Epithelial cell of proximal tubule (primary cell): ENCODE results near the gene DNAJC16. TPM values are rescaled to one million over a fixed set of nuclear protein-coding genes. Genes with fewer than 3 reads are reported as not detected.

Experiments
- DNase-seq: peaks from one replicate; pipeline ENCODE4 v3.0.0-alpha.2; 2011; ENCODE audit warnings: low read depth
- H3K4me3 ChIP-seq: 2 replicates; pipeline ENCODE4 v1.5.1; 2011; ENCODE audit warnings: low read depth, mild to moderate bottlenecking, low read length
- total RNA-seq: library from RNA; depleted of rRNA; stranded (reverse); fragments of >200 nt; gene quantifications from 2 replicates; pipeline ENCODE4 v1.2.3, GENCODE V29; 2015
- TF ChIP-seq, protein P1 (sequence below): conservative IDR thresholded peaks from 2 replicates; pipeline ENCODE4 v1.5.1; 2012; ENCODE audit warnings: low read depth, mild to moderate bottlenecking, low read length

The DNAJC16 gene
- total RNA-seq, 1 donor from 2014 or later: 13.5 TPM

DNA sequence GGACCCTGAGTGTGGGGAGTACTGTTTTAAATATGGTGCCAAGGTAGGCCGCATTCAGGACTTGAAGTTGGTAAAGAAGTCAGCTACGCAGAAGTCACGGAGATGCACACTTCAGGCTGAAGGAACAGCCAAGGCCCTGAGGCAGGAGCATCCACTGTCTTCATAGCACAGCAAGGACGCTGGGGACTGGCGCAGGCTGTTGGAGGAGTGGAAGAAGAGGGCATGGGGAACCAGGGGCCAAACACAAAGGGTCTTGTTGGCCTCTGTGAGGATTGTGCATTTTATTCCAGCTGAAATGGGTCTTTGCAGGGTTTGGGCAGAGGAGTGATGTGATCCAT is 16.6 kb downstream of the DNAJC16 start:
- TF ChIP-seq, protein P1, sequence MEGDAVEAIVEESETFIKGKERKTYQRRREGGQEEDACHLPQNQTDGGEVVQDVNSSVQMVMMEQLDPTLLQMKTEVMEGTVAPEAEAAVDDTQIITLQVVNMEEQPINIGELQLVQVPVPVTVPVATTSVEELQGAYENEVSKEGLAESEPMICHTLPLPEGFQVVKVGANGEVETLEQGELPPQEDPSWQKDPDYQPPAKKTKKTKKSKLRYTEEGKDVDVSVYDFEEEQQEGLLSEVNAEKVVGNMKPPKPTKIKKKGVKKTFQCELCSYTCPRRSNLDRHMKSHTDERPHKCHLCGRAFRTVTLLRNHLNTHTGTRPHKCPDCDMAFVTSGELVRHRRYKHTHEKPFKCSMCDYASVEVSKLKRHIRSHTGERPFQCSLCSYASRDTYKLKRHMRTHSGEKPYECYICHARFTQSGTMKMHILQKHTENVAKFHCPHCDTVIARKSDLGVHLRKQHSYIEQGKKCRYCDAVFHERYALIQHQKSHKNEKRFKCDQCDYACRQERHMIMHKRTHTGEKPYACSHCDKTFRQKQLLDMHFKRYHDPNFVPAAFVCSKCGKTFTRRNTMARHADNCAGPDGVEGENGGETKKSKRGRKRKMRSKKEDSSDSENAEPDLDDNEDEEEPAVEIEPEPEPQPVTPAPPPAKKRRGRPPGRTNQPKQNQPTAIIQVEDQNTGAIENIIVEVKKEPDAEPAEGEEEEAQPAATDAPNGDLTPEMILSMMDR: no peak
- no peak overlapping the region for H3K4me3 ChIP-seq
- no peak for DNase-seq

DNA sequence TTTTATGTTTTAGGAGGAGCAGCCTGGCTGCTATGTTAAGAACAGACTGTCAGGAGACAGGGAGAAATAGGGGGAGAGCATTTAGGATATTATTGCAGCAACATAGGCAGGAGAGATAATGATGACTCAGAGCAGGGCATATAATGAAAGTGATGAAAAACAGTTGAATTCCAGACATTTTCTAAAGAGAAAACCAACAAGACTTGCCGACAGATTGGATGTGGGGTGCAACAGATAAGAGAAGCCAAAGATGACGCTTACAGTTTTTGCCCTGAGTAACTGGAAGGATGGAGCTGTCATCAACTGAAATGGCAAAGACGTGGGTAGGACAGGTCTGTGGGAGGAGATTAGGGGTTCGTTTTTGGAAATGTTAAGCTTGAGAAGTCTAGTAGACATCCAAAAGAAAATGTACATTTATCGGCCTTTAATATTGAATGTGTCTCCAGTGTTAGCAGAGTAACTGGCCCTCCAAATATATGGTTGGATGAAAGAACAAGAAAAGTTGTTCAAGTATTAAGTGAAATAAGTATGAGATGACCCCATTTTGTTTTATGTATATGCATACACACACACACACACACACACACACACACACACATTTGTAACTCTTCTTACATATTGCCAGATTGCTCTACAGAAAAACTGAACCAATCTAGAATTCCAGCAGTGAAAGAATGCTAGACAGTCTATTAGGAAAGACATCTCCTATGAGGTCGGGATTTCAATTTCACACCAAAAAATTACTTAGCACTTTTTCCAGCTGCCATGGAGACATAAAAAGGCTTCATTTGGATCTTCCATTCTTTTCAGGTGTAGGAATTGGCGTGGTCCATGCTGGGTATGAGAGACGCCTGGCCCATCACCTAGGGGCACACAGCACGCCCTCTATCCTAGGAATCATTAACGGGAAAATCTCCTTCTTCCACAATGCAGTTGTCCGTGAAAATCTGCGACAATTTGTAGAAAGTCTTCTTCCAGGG is 17.2 kb downstream of the DNAJC16 start:
- TF ChIP-seq, protein P1: no peak
- no peak for DNase-seq
- no peak overlapping the region for H3K4me3 ChIP-seq

DNA sequence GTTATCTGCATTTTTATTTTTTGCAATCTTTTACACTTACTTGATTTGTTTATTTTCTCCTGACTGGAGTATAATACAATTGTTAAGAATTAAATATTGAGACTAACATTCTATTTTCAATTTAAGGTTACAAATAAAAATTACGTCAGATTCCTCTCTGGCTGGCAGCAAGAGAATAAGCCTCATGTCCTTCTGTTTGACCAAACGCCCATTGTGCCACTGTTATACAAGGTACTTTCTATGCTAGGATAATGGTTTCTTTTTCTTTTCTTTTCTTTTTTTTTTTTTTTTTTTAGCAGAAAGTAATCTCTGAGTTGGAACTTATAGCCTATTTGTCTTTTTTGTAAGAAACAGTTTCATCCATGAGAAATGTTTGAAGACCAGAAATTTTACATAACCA is 20.0 kb downstream of the DNAJC16 start:
- DNase-seq: no peak
- no peak overlapping the region for H3K4me3 ChIP-seq
- TF ChIP-seq, protein P1: no peak

DNA sequence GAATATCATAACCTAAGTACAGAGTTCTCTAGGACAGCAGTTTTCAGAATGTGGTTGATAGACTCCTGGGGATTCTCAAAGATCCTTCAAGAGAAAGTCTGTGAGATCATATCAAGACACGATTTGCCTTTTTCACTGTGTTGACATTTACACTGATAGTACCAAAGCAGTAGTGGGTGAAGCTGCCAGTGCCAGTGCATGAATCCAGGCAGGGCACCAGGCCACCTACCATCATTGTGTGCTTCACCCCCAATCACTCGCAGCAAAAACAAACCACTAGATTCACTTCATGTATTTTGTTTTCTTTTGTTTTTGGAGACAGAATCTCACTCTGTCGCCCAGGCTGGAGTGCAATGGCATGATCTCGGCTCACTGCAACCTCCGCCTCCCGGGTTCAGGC is 23.9 kb downstream of the DNAJC16 start:
- TF ChIP-seq, protein P1: no peak

DNA sequence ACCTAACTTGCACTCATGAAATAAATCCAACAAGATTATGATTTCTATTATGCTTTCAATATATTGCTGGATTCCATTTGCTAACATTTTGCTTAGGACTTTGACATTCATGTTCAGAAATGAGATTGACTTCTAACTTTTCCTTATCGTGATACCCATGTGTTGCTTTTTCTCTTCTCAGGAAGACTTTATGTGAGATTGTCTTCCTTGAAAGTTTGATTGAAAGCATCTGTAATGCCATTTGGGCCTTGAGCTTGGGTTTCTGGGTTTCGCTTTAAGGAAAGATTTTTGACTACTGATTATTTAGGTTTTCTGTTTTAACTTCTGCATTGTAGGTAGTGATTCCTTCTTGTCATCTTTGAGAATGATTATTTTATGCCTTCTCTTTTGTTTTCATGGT is 30.4 kb downstream of the DNAJC16 start:
- TF ChIP-seq, protein P1: no peak
- no peak for DNase-seq
- H3K4me3 ChIP-seq: no peak overlapping the region

More for the DNA sequence above, 23.9 kb downstream of the DNAJC16 start:
- DNase-seq: no peak
- no peak overlapping the region for H3K4me3 ChIP-seq

DNA sequence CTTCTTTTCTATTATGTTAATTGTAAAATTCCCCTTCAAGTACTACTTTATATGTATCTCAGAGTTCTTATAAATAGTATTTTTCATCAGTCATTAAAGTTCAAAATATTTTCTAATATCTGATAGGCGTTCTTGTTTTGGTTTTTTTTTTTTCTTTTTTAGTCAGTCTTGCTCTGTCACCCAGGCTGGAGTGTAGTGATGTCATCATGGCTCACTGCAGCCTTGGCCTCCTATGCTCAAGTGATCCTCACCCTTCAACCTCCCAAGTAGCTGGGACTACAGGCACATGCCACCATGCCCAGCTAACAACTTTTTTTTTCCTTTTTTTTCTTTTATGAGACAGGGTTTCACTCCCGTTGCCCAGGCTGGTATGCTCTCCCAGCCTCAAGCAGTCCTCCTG is 30.9 kb downstream of the DNAJC16 start:
- TF ChIP-seq, protein P1: no peak
- DNase-seq: no peak
- H3K4me3 ChIP-seq: no peak overlapping the region

DNA sequence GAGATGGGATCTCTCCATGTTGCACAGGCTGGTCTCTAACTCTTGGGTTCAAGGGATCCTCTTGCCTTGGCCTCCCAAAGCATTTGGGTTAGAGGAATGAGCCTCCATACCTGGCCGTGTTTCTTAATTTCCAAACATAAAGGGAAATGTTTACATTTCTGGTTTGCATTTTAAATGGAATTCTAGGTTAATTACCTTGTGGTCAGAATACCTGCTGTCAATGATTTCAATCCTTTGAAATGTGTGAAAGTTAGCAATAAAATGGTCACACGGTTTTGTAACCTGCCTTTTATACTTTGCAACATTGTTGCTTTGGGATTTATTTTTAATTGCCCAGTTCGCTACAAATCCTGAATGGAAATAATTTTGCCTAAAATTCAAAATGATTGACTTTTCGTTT is 31.9 kb downstream of the DNAJC16 start:
- DNase-seq: no peak
- no peak overlapping the region for H3K4me3 ChIP-seq
- TF ChIP-seq, protein P1: no peak
